Gastrocnemius medialis (tissue), 4 donors: Measurements from ENCODE around the gene CUX1. TPM values are rescaled to one million over a fixed set of nuclear protein-coding genes. Genes with fewer than 3 reads are reported as not detected.
A peak's percentile ranks its signal among the peaks of the same experiment; 100 is the strongest.
"Not testable (repeated sequence)": the region's sequence is repeated elsewhere in the genome, so short reads cannot be mapped to it uniquely, and the experiment has no call there.

Experiments
- ATAC-seq, 2 donors: fragments of 150-250 bp; one replicate each; pipeline ENCODE4 v1.9.1; 2016
- DNase-seq, 2 donors: peaks; one replicate each; pipeline ENCODE4 v3.0.0-alpha.2; 2019
- H3K27ac ChIP-seq, 4 donors: fragments of 200-600 bp; sonication (generic); 1 replicate in 1 of 4; 2 replicates in 3 of 4; pipeline ENCODE4 v1.5.1; 2016 to 2018; ENCODE audit warnings: mild to moderate bottlenecking in 2 of 4, moderate library complexity in 1 of 4
- H3K27me3 ChIP-seq, 3 donors: fragments of 200-600 bp; sonication (generic) in 2 of 3; 1 replicate in 1 of 3; 2 replicates in 2 of 3; pipeline versions ENCODE4 v1.5.1 to v1.6.0; 2016 to 2019; ENCODE audit warnings: mild to moderate bottlenecking in 1 of 3, moderate library complexity in 1 of 3
- H3K36me3 ChIP-seq, 2 donors: fragments of 200-600 bp; sonication (generic) in 1 of 2; one replicate each; pipeline ENCODE4 v1.5.1; 2017 to 2018
- H3K4me1 ChIP-seq, 2 donors: fragments of 200-600 bp; sonication (generic) in 1 of 2; one replicate each; pipeline ENCODE4 v1.5.1; 2016 to 2017; ENCODE audit warnings: mild to moderate bottlenecking in 2 of 2
- H3K4me3 ChIP-seq, 4 donors: fragments of 200-600 bp; sonication (generic) in 3 of 4; 1 replicate in 1 of 4; 2 replicates in 3 of 4; pipeline ENCODE4 v1.5.1; 2016 to 2019; ENCODE audit warnings: mild to moderate bottlenecking in 2 of 4
- H3K9me3 ChIP-seq, 3 donors: fragments of 200-600 bp; sonication (generic) in 2 of 3; 1 replicate in 1 of 3; 2 replicates in 2 of 3; pipeline ENCODE4 v1.5.1; 2016 to 2019
- CTCF ChIP-seq, 5 experiments: fragments of 450-650 bp in 3 of 5; fragments of 200-600 bp in 2 of 5; sonication (generic) in 2 of 5; IDR thresholded peaks in 4 of 5; conservative IDR thresholded peaks in 1 of 5; 1 replicate in 4 of 5; 2 replicates in 1 of 5; pipeline ENCODE4 v1.5.1; 2016 to 2019; ENCODE audit warnings: antibody characterized with exemption in 5 of 5, mild to moderate bottlenecking in 3 of 5, moderate library complexity in 3 of 5
- POLR2A ChIP-seq, 2 donors: fragments of 450-650 bp; IDR thresholded peaks; one replicate each; pipeline ENCODE4 v1.6.1; 2017; ENCODE audit warnings: antibody characterized with exemption in 2 of 2, mild to moderate bottlenecking in 2 of 2, moderate library complexity in 2 of 2
- in situ Hi-C, 4 donors: fragments of 200-750 bp; cut with MboI; loops; one replicate each; pipeline versions ENCODE4 v1.15.0 to v1.8.0; 2017; ENCODE audit warnings: low sequenced_read_pairs in 4 of 4
- intact Hi-C: fragments of 100-400 bp; cut with DNase I; formaldehyde crosslinking; loops from one replicate; pipeline ENCODE4 v1.15.1; 2023; ENCODE audit warnings: low total_unique reads
- total RNA-seq, 4 donors: library from RNA; depleted of rRNA; stranded (reverse); fragments of >200 nt; gene quantifications; one replicate each; pipeline versions ENCODE4 v1.1.0 to v1.2.3, GENCODE V29; 2016

The CUX1 gene
- total RNA-seq, 4 donors from 2014 or later: 44.1 to 57.9 (median 54.9) TPM

DNA sequence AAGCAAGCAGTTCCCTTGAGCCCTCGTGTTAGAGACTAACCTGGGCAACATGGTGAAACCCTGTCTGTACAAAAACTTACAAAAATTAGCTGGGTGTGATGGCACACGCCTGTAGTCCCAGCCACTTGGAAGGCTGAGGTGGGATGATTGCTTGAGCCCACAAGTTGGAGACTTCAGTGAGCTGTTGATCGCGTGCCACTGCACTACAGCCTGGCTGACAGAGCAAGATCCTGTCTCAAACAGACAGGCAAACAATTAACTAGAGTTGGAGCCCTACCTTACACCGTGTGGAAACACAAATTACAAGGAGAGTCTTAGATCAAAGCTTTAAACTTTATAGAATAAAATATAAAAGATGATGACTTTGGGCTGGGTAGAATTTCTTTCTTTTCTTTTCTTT, 219.5 kb downstream of the CUX1 start:
- intact Hi-C loops: no loop called here
- no peak overlapping the region for H3K27ac ChIP-seq
- no peaks in the 10 kb centered on the region for H3K9me3 ChIP-seq
- DNase-seq (no peak), ATAC-seq (peak in 1 of 2 donors; percentile 29)
- in situ Hi-C loops: no loop called here
- H3K27me3 ChIP-seq: no peaks in the 10 kb centered on the region
- TF ChIP-seq POLR2A (IDR thresholded peaks at IDR 0.05) (no peak), CTCF (IDR thresholded peaks at IDR 0.05 in 4 of 5, conservative IDR thresholded peaks at IDR 0.05 in 1 of 5) (no peak)
- H3K36me3 ChIP-seq: no peaks in the 10 kb centered on the region
- H3K4me1 ChIP-seq: peaks cover 0 to 2% of the 10 kb centered on the region in 2 donors
- no peak overlapping the region for H3K4me3 ChIP-seq

- Histone ChIP-seq H3K4me1 (peaks cover 4 to 8% of the 10 kb centered on the region in 2 donors), H3K27ac (peak overlapping the region in 1 of 4 donors; percentile 52), H3K27me3 (no peaks in the 10 kb centered on the region), H3K4me3 (no peak overlapping the region), H3K36me3 (no peaks in the 10 kb centered on the region), H3K9me3 (no peaks in the 10 kb centered on the region)
- ATAC-seq (peak in 1 of 2 donors; percentile 7), DNase-seq (no peak)
- in situ Hi-C loops: no loop called here
- no peak for TF ChIP-seq POLR2A (IDR thresholded peaks at IDR 0.05)
- intact Hi-C loops: loop anchor here (10.0 kb wide), 2 partner anchors 55 to 185 kb away; no protein-coding TSS in a partner anchor
Observed at GRCh38 chr7:102039706-102040105, 222.3 kb downstream of the CUX1 start.

DNA sequence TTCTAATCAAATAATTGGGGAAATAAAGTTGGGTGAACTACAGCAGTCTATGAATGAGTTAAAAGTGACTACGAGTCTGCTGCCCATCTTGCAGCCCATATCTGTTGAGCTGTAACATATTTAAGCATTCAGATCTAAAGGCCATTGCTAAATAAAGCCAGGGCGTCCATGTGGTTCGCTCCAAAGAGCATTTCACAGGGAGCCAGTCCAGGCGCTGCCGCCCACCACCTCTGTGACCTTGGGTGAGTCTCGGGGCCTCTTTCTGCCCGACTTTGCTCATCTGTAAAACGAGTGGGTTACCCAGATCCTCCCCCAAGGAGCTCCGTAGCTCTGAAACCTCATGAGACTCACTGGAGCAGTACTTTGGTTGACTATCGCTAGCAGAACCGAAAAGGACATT, 223.1 kb downstream of the CUX1 start:
- Histone ChIP-seq H3K27ac (peak overlapping the region in 2 of 4 donors; percentile 31 to 52), H3K4me3 (no peak overlapping the region), H3K4me1 (peaks cover 12 to 14% of the 10 kb centered on the region in 2 donors), H3K27me3 (no peaks in the 10 kb centered on the region), H3K36me3 (no peaks in the 10 kb centered on the region), H3K9me3 (no peaks in the 10 kb centered on the region)
- DNase-seq (no peak), ATAC-seq (no peak)
- in situ Hi-C loops (no loop called here), intact Hi-C loops (loop anchor here (10.0 kb wide), 2 partner anchors 54 to 186 kb away; no protein-coding TSS in a partner anchor)
- TF ChIP-seq POLR2A (IDR thresholded peaks at IDR 0.05): no peak
- TF ChIP-seq CTCF (IDR thresholded peaks at IDR 0.05 in 4 of 5, conservative IDR thresholded peaks at IDR 0.05 in 1 of 5): no peak

- no peak overlapping the region for H3K4me3 ChIP-seq
- H3K27ac ChIP-seq: no peak overlapping the region
- intact Hi-C loops (loop anchor here (10.0 kb wide), 2 partner anchors 53 to 187 kb away; no protein-coding TSS in a partner anchor), in situ Hi-C loops (no loop called here)
- H3K27me3 ChIP-seq: no peaks in the 10 kb centered on the region
- no peak for DNase-seq
- no peak for ATAC-seq
- no peaks in the 10 kb centered on the region for H3K36me3 ChIP-seq
- TF ChIP-seq POLR2A (IDR thresholded peaks at IDR 0.05) (no peak), CTCF (IDR thresholded peaks at IDR 0.05 in 4 of 5, conservative IDR thresholded peaks at IDR 0.05 in 1 of 5) (no peak)
- H3K9me3 ChIP-seq: no peaks in the 10 kb centered on the region
- H3K4me1 ChIP-seq: peaks cover 17 to 19% of the 10 kb centered on the region in 2 donors
Observed at GRCh38 chr7:102042016-102042656, 224.7 kb downstream of the CUX1 start.

DNA sequence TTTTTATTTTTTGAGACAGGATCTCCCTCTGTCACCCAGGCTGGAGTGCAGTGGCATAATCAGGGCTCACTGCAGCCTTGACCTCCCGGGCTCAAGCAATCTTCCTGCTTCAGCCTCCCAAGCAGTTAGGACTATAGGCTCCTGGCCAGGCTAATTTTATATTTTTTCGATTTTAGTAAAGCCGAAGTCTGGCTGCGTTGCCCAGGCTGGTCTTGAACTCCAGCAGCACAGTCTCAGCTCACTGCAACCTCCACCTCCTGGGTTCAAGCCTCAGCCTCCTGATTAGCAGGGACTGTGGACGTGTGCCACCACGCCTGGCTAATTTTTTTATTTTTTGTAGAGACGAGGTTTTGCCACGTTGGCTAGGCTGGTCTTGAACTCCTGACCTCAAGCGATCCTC, 225.4 kb downstream of the CUX1 start:
- intact Hi-C loops: loop anchor here (10.0 kb wide), 2 partner anchors 52 to 188 kb away; no protein-coding TSS in a partner anchor

More for the DNA sequence above, 225.4 kb downstream of the CUX1 start:
- in situ Hi-C loops, ATAC-seq, H3K36me3 ChIP-seq, H3K27me3 ChIP-seq, H3K9me3 ChIP-seq, H3K4me3 ChIP-seq, H3K27ac ChIP-seq, DNase-seq: not testable (repeated sequence)
- H3K4me1 ChIP-seq: peaks cover 17 to 19% of the 10 kb centered on the region in 2 donors
